Immature natural killer cell (primary cell): ENCODE data around the gene NPFF. TPM values are rescaled to one million over a fixed set of nuclear protein-coding genes. Genes with fewer than 3 reads are reported as not detected.

Source experiments
- DNase-seq, 3 donors: peaks; one replicate each; pipeline ENCODE4 v3.0.0; 2022; ENCODE audit warnings: mixed read lengths in 1 of 3
- H3K27ac Mint-ChIP-seq, 6 donors: one replicate each; pipeline ENCODE4 v1.8.0; 2020; ENCODE audit warnings: mixed read lengths in 6 of 6, mild to moderate bottlenecking in 5 of 6, inconsistent platforms in 4 of 6, moderate library complexity in 3 of 6
- H3K27me3 Mint-ChIP-seq, 3 donors: one replicate each; pipeline ENCODE4 v1.8.0; 2020 to 2021; ENCODE audit warnings: low read depth in 3 of 3, mild to moderate bottlenecking in 3 of 3, mixed read lengths in 3 of 3, moderate library complexity in 3 of 3, inconsistent platforms in 1 of 3
- H3K36me3 Mint-ChIP-seq, 3 donors: one replicate each; pipeline ENCODE4 v1.8.0; 2020; ENCODE audit warnings: mixed read lengths in 3 of 3, inconsistent platforms in 2 of 3, mild to moderate bottlenecking in 2 of 3
- H3K4me1 Mint-ChIP-seq, 2 donors: one replicate each; pipeline ENCODE4 v1.8.0; 2020; ENCODE audit warnings: inconsistent platforms in 2 of 2, mild to moderate bottlenecking in 2 of 2, mixed read lengths in 2 of 2, moderate library complexity in 1 of 2
- H3K4me3 Mint-ChIP-seq, 5 donors: one replicate each; pipeline ENCODE4 v1.8.0; 2020; ENCODE audit warnings: mild to moderate bottlenecking in 5 of 5, mixed read lengths in 5 of 5, inconsistent platforms in 3 of 5, moderate library complexity in 3 of 5
- H3K9me3 Mint-ChIP-seq, 6 donors: one replicate each; pipeline ENCODE4 v1.8.0; 2020; ENCODE audit warnings: mild to moderate bottlenecking in 6 of 6, mixed read lengths in 6 of 6, inconsistent platforms in 4 of 6, moderate library complexity in 3 of 6
- polyA plus RNA-seq, 3 donors: library from polyadenylated mRNA; unstranded; fragments of 300-500 nt; fragmentation: Illumina TruSeq; gene quantifications; one replicate each; pipeline ENCODE4 v1.2.3, GENCODE V29; 2021

NPFF gene
- polyA plus RNA-seq, 3 donors from 2014 or later: not detected

- H3K9me3 Mint-ChIP-seq: no peaks in the 10 kb centered on the region
- peaks cover 0 to 2% (median 2%) of the 10 kb centered on the region in 3 donors for H3K27me3 Mint-ChIP-seq
- no peak overlapping the region for H3K4me3 Mint-ChIP-seq
- no peak overlapping the region for H3K27ac Mint-ChIP-seq
- H3K4me1 Mint-ChIP-seq: no peaks in the 10 kb centered on the region
- DNase-seq: no peak
- peaks cover 32 to 46% (median 37%) of the 10 kb centered on the region in 3 donors for H3K36me3 Mint-ChIP-seq
These were observed 23.6 kb upstream of the NPFF start for GRCh38 chr12:53530920-53531319.

- no peaks in the 10 kb centered on the region for H3K9me3 Mint-ChIP-seq
- H3K27me3 Mint-ChIP-seq: peaks cover 0 to 2% (median 2%) of the 10 kb centered on the region in 3 donors
- H3K36me3 Mint-ChIP-seq: peaks cover 26 to 43% (median 34%) of the 10 kb centered on the region in 3 donors
- no peak overlapping the region for H3K27ac Mint-ChIP-seq
- H3K4me3 Mint-ChIP-seq: no peak overlapping the region
- DNase-seq: no peak
- no peaks in the 10 kb centered on the region for H3K4me1 Mint-ChIP-seq
These were observed 22.8 kb upstream of the NPFF start for GRCh38 chr12:53530061-53530460.

- DNase-seq: no peak
- H3K27me3 Mint-ChIP-seq: peaks cover 0 to 2% (median 0%) of the 10 kb centered on the region in 3 donors
These were observed 17.2 kb upstream of the NPFF start for GRCh38 chr12:53524476-53524875.

GRCh38 chr12:53523131-53523530, 15.8 kb upstream of the NPFF start:
- H3K4me3 Mint-ChIP-seq: no peak overlapping the region
- no peaks in the 10 kb centered on the region for H3K27me3 Mint-ChIP-seq
- no peaks in the 10 kb centered on the region for H3K4me1 Mint-ChIP-seq
- H3K9me3 Mint-ChIP-seq: peaks cover 0 to 2% (median 0%) of the 10 kb centered on the region in 6 donors
- peaks cover 21 to 50% (median 22%) of the 10 kb centered on the region in 3 donors for H3K36me3 Mint-ChIP-seq
- no peak overlapping the region for H3K27ac Mint-ChIP-seq
- DNase-seq: no peak

More at GRCh38 chr12:53524476-53524875, 17.2 kb upstream of the NPFF start:
- Mint-ChIP-seq H3K9me3 (no peaks in the 10 kb centered on the region), H3K4me3 (no peak overlapping the region), H3K36me3 (peaks cover 22 to 53% (median 24%) of the 10 kb centered on the region in 3 donors), H3K27ac (peak overlapping the region in 1 of 6 donors; percentile 27), H3K4me1 (no peaks in the 10 kb centered on the region)

DNA sequence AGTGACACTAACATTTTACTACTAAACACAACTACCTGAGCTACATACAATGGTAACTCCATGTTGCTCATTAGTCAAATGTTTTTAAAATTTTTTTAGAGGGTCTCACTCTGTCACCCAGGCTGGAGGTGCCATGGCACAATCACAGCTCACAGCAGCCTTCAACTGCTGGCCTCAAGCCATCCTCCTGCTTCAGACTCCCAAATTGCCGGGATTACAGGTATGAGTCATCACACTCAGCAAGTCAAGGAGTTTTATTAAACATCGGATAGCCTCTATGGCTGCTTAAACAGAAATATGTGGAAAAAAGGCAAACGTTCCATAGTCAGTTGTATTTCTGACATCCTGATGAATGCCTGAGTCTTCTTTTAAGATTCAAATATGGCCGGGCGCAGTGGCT, 11.1 kb upstream of the NPFF start:
- H3K4me1 Mint-ChIP-seq: no peaks in the 10 kb centered on the region
- H3K27ac Mint-ChIP-seq: no peak overlapping the region
- H3K36me3 Mint-ChIP-seq: peaks cover 17 to 58% (median 40%) of the 10 kb centered on the region in 3 donors
- no peak overlapping the region for H3K4me3 Mint-ChIP-seq
- H3K9me3 Mint-ChIP-seq: peaks cover 0 to 2% (median 0%) of the 10 kb centered on the region in 6 donors
- peaks cover 0 to 2% (median 0%) of the 10 kb centered on the region in 3 donors for H3K27me3 Mint-ChIP-seq
- DNase-seq: no peak

GRCh38 chr12:53516758-53517455, 9.6 kb upstream of the NPFF start:
- H3K4me1 Mint-ChIP-seq: no peaks in the 10 kb centered on the region

DNA sequence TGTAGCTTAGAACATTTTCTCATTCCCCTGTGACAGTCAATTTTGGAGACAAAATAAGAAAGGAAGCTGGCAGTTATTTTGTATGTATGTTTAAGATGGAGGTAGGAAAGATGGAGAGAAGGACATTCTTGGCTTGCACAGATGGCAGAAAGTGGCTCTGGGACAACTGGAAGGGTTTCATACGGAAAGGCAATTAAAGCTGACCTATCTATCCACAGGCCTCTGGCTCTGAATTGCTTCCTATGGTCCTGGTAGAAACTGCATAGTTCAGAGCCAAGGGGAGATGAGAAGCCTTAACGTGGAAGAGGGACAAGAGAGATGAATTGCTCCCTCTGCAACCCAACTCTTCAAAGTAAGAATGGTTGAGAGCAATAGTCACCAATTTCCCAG, 8.0 kb upstream of the NPFF start:
- H3K9me3 Mint-ChIP-seq: peaks cover 0 to 2% (median 0%) of the 10 kb centered on the region in 6 donors
- no peaks in the 10 kb centered on the region for H3K4me1 Mint-ChIP-seq
- no peak overlapping the region for H3K4me3 Mint-ChIP-seq
- H3K27me3 Mint-ChIP-seq: peaks cover 0 to 10% (median 0%) of the 10 kb centered on the region in 3 donors
- DNase-seq: no peak
- peaks cover 14 to 49% (median 29%) of the 10 kb centered on the region in 3 donors for H3K36me3 Mint-ChIP-seq
- H3K27ac Mint-ChIP-seq: no peak overlapping the region

More at GRCh38 chr12:53516758-53517455, 9.6 kb upstream of the NPFF start:
- Mint-ChIP-seq H3K9me3 (peaks cover 0 to 2% (median 0%) of the 10 kb centered on the region in 6 donors), H3K4me3 (no peak overlapping the region), H3K36me3 (peaks cover 16 to 55% (median 39%) of the 10 kb centered on the region in 3 donors), H3K27ac (peak overlapping the region in 1 of 6 donors; percentile 51), H3K27me3 (peaks cover 0 to 5% (median 0%) of the 10 kb centered on the region in 3 donors)
- DNase-seq: no peak

- no peaks in the 10 kb centered on the region for H3K4me1 Mint-ChIP-seq
- H3K9me3 Mint-ChIP-seq: peaks cover 0 to 2% (median 0%) of the 10 kb centered on the region in 6 donors
- no peak for DNase-seq
- peaks cover 14 to 44% (median 25%) of the 10 kb centered on the region in 3 donors for H3K36me3 Mint-ChIP-seq
- H3K27ac Mint-ChIP-seq: no peak overlapping the region
- H3K27me3 Mint-ChIP-seq: peaks cover 0 to 10% (median 0%) of the 10 kb centered on the region in 3 donors
- no peak overlapping the region for H3K4me3 Mint-ChIP-seq
These were observed 7.5 kb upstream of the NPFF start for GRCh38 chr12:53514628-53515290.

- H3K27ac Mint-ChIP-seq: peak overlapping the region in 1 of 6 donors; percentile 25
- H3K9me3 Mint-ChIP-seq: peaks cover 0 to 2% (median 0%) of the 10 kb centered on the region in 6 donors
- DNase-seq: no peak
- no peak overlapping the region for H3K4me3 Mint-ChIP-seq
- peaks cover 4 to 5% of the 10 kb centered on the region in 2 donors for H3K4me1 Mint-ChIP-seq
- H3K36me3 Mint-ChIP-seq: peaks cover 14 to 44% (median 24%) of the 10 kb centered on the region in 3 donors
- H3K27me3 Mint-ChIP-seq: peaks cover 0 to 10% (median 0%) of the 10 kb centered on the region in 3 donors
These were observed 6.6 kb upstream of the NPFF start for GRCh38 chr12:53513712-53514410.

GRCh38 chr12:53510181-53510812, 3.0 kb upstream of the NPFF start:
- H3K27me3 Mint-ChIP-seq: peaks cover 0 to 8% (median 0%) of the 10 kb centered on the region in 3 donors
- no peak overlapping the region for H3K27ac Mint-ChIP-seq
- no peak for DNase-seq
- H3K9me3 Mint-ChIP-seq: no peaks in the 10 kb centered on the region
- H3K36me3 Mint-ChIP-seq: peaks cover 9 to 31% (median 14%) of the 10 kb centered on the region in 3 donors
- H3K4me1 Mint-ChIP-seq: peaks cover 10 to 16% of the 10 kb centered on the region in 2 donors
- no peak overlapping the region for H3K4me3 Mint-ChIP-seq

GRCh38 chr12:53508534-53509170, 1.4 kb upstream of the NPFF start:
- H3K36me3 Mint-ChIP-seq: peaks cover 4 to 18% (median 9%) of the 10 kb centered on the region in 3 donors
- peaks cover 10 to 16% of the 10 kb centered on the region in 2 donors for H3K4me1 Mint-ChIP-seq
- peak overlapping the region in 5 of 6 donors; percentile 35 to 86 (median 72) for H3K27ac Mint-ChIP-seq
- peaks cover 0 to 8% (median 0%) of the 10 kb centered on the region in 3 donors for H3K27me3 Mint-ChIP-seq
- no peaks in the 10 kb centered on the region for H3K9me3 Mint-ChIP-seq
- H3K4me3 Mint-ChIP-seq: peak overlapping the region in 1 of 5 donors; percentile 15
- DNase-seq: peak; percentile 72 to 79 (median 75)

- Mint-ChIP-seq H3K4me3 (no peak overlapping the region), H3K36me3 (peaks cover 2 to 11% (median 9%) of the 10 kb centered on the region in 3 donors), H3K4me1 (peaks cover 13 to 16% of the 10 kb centered on the region in 2 donors), H3K27me3 (peaks cover 0 to 5% (median 0%) of the 10 kb centered on the region in 3 donors), H3K27ac (no peak overlapping the region), H3K9me3 (no peaks in the 10 kb centered on the region)
- DNase-seq: no peak
These were observed 260 bp upstream of the NPFF start for GRCh38 chr12:53507603-53507885.

DNA sequence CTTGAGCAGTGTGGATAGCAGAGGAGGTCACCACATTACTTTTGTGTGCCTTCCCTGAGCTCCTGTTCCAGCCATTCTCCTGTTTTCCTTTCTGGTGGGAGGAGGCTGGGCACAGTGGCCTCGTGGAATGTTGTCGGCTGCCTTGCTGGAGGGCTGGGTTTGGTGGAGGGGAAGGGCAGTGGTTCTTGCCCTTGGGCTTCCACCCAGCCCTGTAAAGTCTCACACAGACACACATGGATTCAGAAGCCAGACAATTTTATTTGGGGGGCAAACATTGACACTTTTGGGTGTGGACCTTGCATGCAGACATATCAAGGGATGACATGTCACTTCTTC, 866 bp downstream of the NPFF start:
- H3K27me3 Mint-ChIP-seq: peaks cover 0 to 3% (median 0%) of the 10 kb centered on the region in 3 donors

More for the DNA sequence above, 866 bp downstream of the NPFF start:
- H3K4me1 Mint-ChIP-seq: peaks cover 22 to 26% of the 10 kb centered on the region in 2 donors
- DNase-seq: no peak
- H3K27ac Mint-ChIP-seq: no peak overlapping the region
- H3K4me3 Mint-ChIP-seq: no peak overlapping the region
- no peaks in the 10 kb centered on the region for H3K9me3 Mint-ChIP-seq
- H3K36me3 Mint-ChIP-seq: peaks cover 0 to 8% (median 5%) of the 10 kb centered on the region in 3 donors
